PC-9 (cell line): ENCODE measurements around the gene CWC22. TPM values are rescaled to one million over a fixed set of nuclear protein-coding genes. Genes with fewer than 3 reads are reported as not detected.
A peak's percentile ranks its signal among the peaks of the same experiment; 100 is the strongest.

ENCODE experiments used
- BruUV-seq: library from RNA; stranded (reverse); fragments of 400-500 nt; replicated peaks from 2 replicates; lab custom pipeline; 2021; lab: Mats Ljungman, UMichigan
- CTCF ChIA-PET: fragments of 300-600 bp; sonication (Branson Sonifier 250); formaldehyde crosslinking; loops from one replicate; lab custom pipeline; 2022; ENCODE audit warnings: antibody characterized with exemption; lab: Charles Lee
- POLR2A ChIA-PET: fragments of 300-600 bp; sonication (Branson Sonifier 250); formaldehyde crosslinking; loops from one replicate; lab custom pipeline; 2022; ENCODE audit warnings: antibody characterized with exemption; ENCODE audit not compliant: unreplicated experiment; lab: Charles Lee
- DNase-seq, 2 experiments: peaks; one replicate each; pipeline versions ENCODE4 v3.0.0 to v3.0.0-alpha.2; 2015 to 2022; ENCODE audit warnings: mixed read lengths in 1 of 2
- H2AFZ ChIP-seq: fragments of 200-600 bp; sonication (generic); 2 replicates; pipeline ENCODE4 v1.8.1; 2017; ENCODE audit warnings: antibody characterized with exemption
- H3F3A ChIP-seq: fragments of 200-600 bp; sonication (generic); 2 replicates; pipeline ENCODE4 v1.8.1; 2017; ENCODE audit warnings: antibody characterized with exemption, mild to moderate bottlenecking, low read depth; ENCODE audit not compliant: insufficient read depth
- H3K27ac ChIP-seq: fragments of 200-600 bp; sonication (generic); 2 replicates; pipeline ENCODE4 v1.6.1; 2016; ENCODE audit warnings: mixed run types
- H3K27me3 ChIP-seq: fragments of 200-600 bp; sonication (generic); 2 replicates; pipeline ENCODE4 v1.6.1; 2016; ENCODE audit warnings: low read depth, mixed run types; ENCODE audit not compliant: insufficient read depth
- H3K36me3 ChIP-seq: fragments of 200-600 bp; sonication (generic); 2 replicates; pipeline ENCODE4 v1.6.1; 2016; ENCODE audit warnings: low read depth, mixed run types
- H3K4me1 ChIP-seq: fragments of 200-600 bp; sonication (generic); replicated peaks from 2 replicates; pipeline ENCODE4 v1.6.1; 2016; ENCODE audit warnings: mixed run types; ENCODE audit not compliant: insufficient read depth
- H3K4me2 ChIP-seq: fragments of 200-600 bp; sonication (generic); 2 replicates; pipeline ENCODE4 v1.6.1; 2017; ENCODE audit warnings: mixed run types
- H3K4me3 ChIP-seq: fragments of 200-600 bp; sonication (generic); 2 replicates; pipeline ENCODE4 v1.6.1; 2016; ENCODE audit warnings: mixed run types
- H3K79me2 ChIP-seq: fragments of 200-600 bp; sonication (generic); 2 replicates; pipeline ENCODE4 v1.6.1; 2017; ENCODE audit warnings: low read depth, mixed run types
- H3K9me2 ChIP-seq: fragments of 200-600 bp; sonication (generic); 2 replicates; pipeline ENCODE4 v1.8.1; 2017; ENCODE audit warnings: mild to moderate bottlenecking; ENCODE audit not compliant: insufficient read depth
- H3K9me3 ChIP-seq: fragments of 200-600 bp; sonication (generic); 2 replicates; pipeline ENCODE4 v1.8.1; 2016; ENCODE audit warnings: low read depth; ENCODE audit not compliant: insufficient read depth
- H4K20me1 ChIP-seq: fragments of 200-600 bp; sonication (generic); 2 replicates; pipeline ENCODE4 v1.8.1; 2017; ENCODE audit not compliant: insufficient read depth
- EZH2 ChIP-seq: fragments of 200-600 bp; sonication (generic); IDR thresholded peaks from 2 replicates; pipeline ENCODE4 v1.8.0; 2017; ENCODE audit warnings: antibody characterized with exemption, low read depth
- intact Hi-C: fragments of 100-400 bp; cut with micrococcal nuclease; formaldehyde crosslinking; loops from one replicate; pipeline ENCODE4 v1.10.0; 2022; ENCODE audit not compliant: unreplicated experiment
- total RNA-seq: library from RNA; stranded (reverse); gene quantifications from 2 replicates; pipeline ENCODE4 v1.2.3, GENCODE V29; 2021
- TF ChIP-seq, protein P1 (sequence below): fragments of 200-600 bp; sonication (generic); conservative IDR thresholded peaks from 2 replicates; pipeline ENCODE4 v1.6.1; 2017; ENCODE audit warnings: mixed run types, antibody characterized with exemption, mild to moderate bottlenecking, moderate library complexity

Gene CWC22
- total RNA-seq, 1 experiment from 2014 or later, result 35.2 TPM

- Histone ChIP-seq H3F3A (peaks cover 7% of the 10 kb centered on the region; the same call in 1 of the 2 replicates), H3K4me2 (no peak overlapping the region), H3K36me3 (peaks cover 66% of the 10 kb centered on the region), H3K4me1 (peaks cover 12% of the 10 kb centered on the region; the same call in 1 of the 2 replicates), H4K20me1 (no peaks in the 10 kb centered on the region), H3K79me2 (no peaks in the 10 kb centered on the region), H2AFZ (no peak overlapping the region), H3K9me2 (no peaks in the 10 kb centered on the region), H3K27me3 (no peaks in the 10 kb centered on the region), H3K4me3 (no peak overlapping the region), H3K27ac (0 out of 2 replicates have a peak overlapping the region, but pooled peaks have one; percentile 1), H3K9me3 (no peaks in the 10 kb centered on the region)
- TF ChIP-seq, protein P1, sequence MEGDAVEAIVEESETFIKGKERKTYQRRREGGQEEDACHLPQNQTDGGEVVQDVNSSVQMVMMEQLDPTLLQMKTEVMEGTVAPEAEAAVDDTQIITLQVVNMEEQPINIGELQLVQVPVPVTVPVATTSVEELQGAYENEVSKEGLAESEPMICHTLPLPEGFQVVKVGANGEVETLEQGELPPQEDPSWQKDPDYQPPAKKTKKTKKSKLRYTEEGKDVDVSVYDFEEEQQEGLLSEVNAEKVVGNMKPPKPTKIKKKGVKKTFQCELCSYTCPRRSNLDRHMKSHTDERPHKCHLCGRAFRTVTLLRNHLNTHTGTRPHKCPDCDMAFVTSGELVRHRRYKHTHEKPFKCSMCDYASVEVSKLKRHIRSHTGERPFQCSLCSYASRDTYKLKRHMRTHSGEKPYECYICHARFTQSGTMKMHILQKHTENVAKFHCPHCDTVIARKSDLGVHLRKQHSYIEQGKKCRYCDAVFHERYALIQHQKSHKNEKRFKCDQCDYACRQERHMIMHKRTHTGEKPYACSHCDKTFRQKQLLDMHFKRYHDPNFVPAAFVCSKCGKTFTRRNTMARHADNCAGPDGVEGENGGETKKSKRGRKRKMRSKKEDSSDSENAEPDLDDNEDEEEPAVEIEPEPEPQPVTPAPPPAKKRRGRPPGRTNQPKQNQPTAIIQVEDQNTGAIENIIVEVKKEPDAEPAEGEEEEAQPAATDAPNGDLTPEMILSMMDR, result no peak
- no peak for TF ChIP-seq EZH2
- BruUV-seq, result no TSS peak
- intact Hi-C loops, result no loop called here
- ChIA-PET POLR2A (interaction anchor here (0.6 kb wide), 1 partner anchor 43 kb away, joined by 3 read pairs; no protein-coding TSS in a partner anchor), CTCF (no interaction called here)
- DNase-seq, result peak in 1 of 2 experiments; percentile 67
Measured at GRCh38 chr2:179954026-179954425, 53.1 kb downstream of the CWC22 start.

- no peak overlapping the region for H3K4me3 ChIP-seq
- intact Hi-C loops, result no loop called here
- no peaks in the 10 kb centered on the region for H3K9me3 ChIP-seq
- no peak overlapping the region for H3K27ac ChIP-seq
- H2AFZ ChIP-seq, result no peak overlapping the region
- no peaks in the 10 kb centered on the region for H3K9me2 ChIP-seq
- no TSS peak for BruUV-seq
- ChIA-PET POLR2A (interaction anchor here (0.6 kb wide), 1 partner anchor 44 kb away, joined by 3 read pairs; no protein-coding TSS in a partner anchor), CTCF (no interaction called here)
- H3K79me2 ChIP-seq, result no peaks in the 10 kb centered on the region
- H3K4me2 ChIP-seq, result no peak overlapping the region
- peaks cover 66% of the 10 kb centered on the region for H3K36me3 ChIP-seq
- H3F3A ChIP-seq, result peaks cover 7% of the 10 kb centered on the region; the same call in 1 of the 2 replicates
- peaks cover 12% of the 10 kb centered on the region; the same call in 1 of the 2 replicates for H3K4me1 ChIP-seq
- TF ChIP-seq, protein P1, result no peak
- TF ChIP-seq EZH2, result no peak
- no peaks in the 10 kb centered on the region for H4K20me1 ChIP-seq
- H3K27me3 ChIP-seq, result no peaks in the 10 kb centered on the region
- no peak for DNase-seq
Measured at GRCh38 chr2:179953359-179953758, 53.7 kb downstream of the CWC22 start.

- Histone ChIP-seq H3K79me2 (no peaks in the 10 kb centered on the region), H3F3A (peaks cover 7% of the 10 kb centered on the region; the same call in 1 of the 2 replicates), H3K4me2 (no peak overlapping the region), H3K27me3 (no peaks in the 10 kb centered on the region), H2AFZ (no peak overlapping the region), H3K27ac (no peak overlapping the region), H3K9me2 (no peaks in the 10 kb centered on the region), H3K4me1 (peaks cover 12% of the 10 kb centered on the region; the same call in 1 of the 2 replicates), H4K20me1 (no peaks in the 10 kb centered on the region), H3K9me3 (no peaks in the 10 kb centered on the region), H3K4me3 (no peak overlapping the region), H3K36me3 (peaks cover 72% of the 10 kb centered on the region)
- ChIA-PET POLR2A (no interaction called here), CTCF (no interaction called here)
- no peak for DNase-seq
- BruUV-seq, result no TSS peak
- TF ChIP-seq, protein P1, result no peak
- TF ChIP-seq EZH2, result no peak
- intact Hi-C loops, result no loop called here
Measured at GRCh38 chr2:179952658-179953057, 54.4 kb downstream of the CWC22 start.
